Endothelial cell of umbilical vein (primary cell): ENCODE data around the gene SLC7A6. TPM values are rescaled to one million over a fixed set of nuclear protein-coding genes. Genes with fewer than 3 reads are reported as not detected.

Experiments used
- BruUV-seq: library from RNA; stranded (reverse); fragments of 400-500 nt; replicated peaks from 2 replicates; lab custom pipeline; 2021; lab: Mats Ljungman, UMichigan
- CTCF ChIA-PET: fragments of 300-600, 350-600 bp; sonication (Branson Sonifier 250); formaldehyde crosslinking; loops from one replicate; lab custom pipeline; 2021; ENCODE audit warnings: antibody characterized with exemption, inconsistent platforms; lab: Charles Lee
- POLR2A ChIA-PET: fragments of 300-600, 350-600 bp; sonication (Branson Sonifier 250); formaldehyde crosslinking; loops from one replicate; lab custom pipeline; 2021; ENCODE audit warnings: antibody characterized with exemption, inconsistent platforms; lab: Charles Lee
- DNase-seq: peaks from one replicate; pipeline ENCODE4 v3.0.0-alpha.2; 2011; ENCODE audit warnings: low read depth, low spot score
- FAIRE-seq: peaks from 2 replicates; lab custom pipeline; 2011; peaks lifted over from hg19 to GRCh38; lab: Jason Lieb, UNC
- H2AFZ ChIP-seq: 2 replicates; pipeline ENCODE4 v1.6.0; 2012; ENCODE audit warnings: low read depth, low read length, control low read depth, inconsistent platforms
- H3K27ac ChIP-seq: 2 replicates; pipeline ENCODE4 v1.5.1; 2011; ENCODE audit warnings: low read depth, mild to moderate bottlenecking, control low read depth, low read length, moderate library complexity; ENCODE audit not compliant: insufficient read depth
- H3K27me3 ChIP-seq, 2 experiments: 2 replicates each; pipeline versions ENCODE4 v1.6.0 to v1.6.1; 2011; ENCODE audit warnings: low read length in 2 of 2, mixed read lengths in 1 of 2; ENCODE audit not compliant: control insufficient read depth in 2 of 2, insufficient read depth in 2 of 2
- H3K36me3 ChIP-seq, 2 experiments: 2 replicates in 1 of 2; 3 replicates in 1 of 2; pipeline ENCODE4 v1.5.1; 2011; ENCODE audit warnings: low read length in 2 of 2, mild to moderate bottlenecking in 1 of 2, moderate library complexity in 1 of 2; ENCODE audit not compliant: control insufficient read depth in 2 of 2, insufficient read depth in 2 of 2; ENCODE audit errors: extremely low read depth in 1 of 2
- H3K4me1 ChIP-seq: 3 replicates; pipeline ENCODE4 v1.5.1; 2011; ENCODE audit warnings: mild to moderate bottlenecking, low read length; ENCODE audit not compliant: control insufficient read depth, insufficient read depth; ENCODE audit errors: extremely low read depth
- H3K4me2 ChIP-seq: 2 replicates; pipeline ENCODE4 v1.6.1; 2011; ENCODE audit warnings: low read length, control low read depth, mixed read lengths; ENCODE audit not compliant: insufficient read depth
- H3K4me3 ChIP-seq, 3 experiments: fragments of 200-600 bp in 1 of 3; sonication (generic), shearing (Covaris generic) in 1 of 3; replicated peaks in 1 of 3; 2 replicates each; pipeline ENCODE4 v1.5.1; 2011 to 2016; ENCODE audit warnings: control low read depth in 3 of 3, low read length in 3 of 3, mild to moderate bottlenecking in 2 of 3, inconsistent platforms in 1 of 3, low read depth in 1 of 3, moderate library complexity in 1 of 3; ENCODE audit not compliant: insufficient read depth in 1 of 3
- H3K79me2 ChIP-seq: 2 replicates; pipeline ENCODE4 v1.6.0; 2012; ENCODE audit warnings: low read length, inconsistent platforms; ENCODE audit not compliant: control insufficient read depth, insufficient read depth
- H3K9ac ChIP-seq: replicated peaks from 2 replicates; pipeline ENCODE3; 2011; ENCODE audit warnings: low read length, control low read depth; ENCODE audit not compliant: insufficient read depth; ENCODE audit errors: extremely low read depth
- H3K9me1 ChIP-seq: replicated peaks from 3 replicates; pipeline ENCODE4 v1.6.0; 2011; ENCODE audit warnings: mild to moderate bottlenecking, low read length; ENCODE audit not compliant: control insufficient read depth, insufficient read depth; ENCODE audit errors: extremely low read depth
- H3K9me3 ChIP-seq: replicated peaks from 2 replicates; pipeline ENCODE4 v1.5.1; 2012; ENCODE audit warnings: low read length, inconsistent platforms; ENCODE audit not compliant: control insufficient read depth, insufficient read depth
- H4K20me1 ChIP-seq: replicated peaks from 2 replicates; pipeline ENCODE3; 2011; ENCODE audit warnings: mild to moderate bottlenecking, low read length; ENCODE audit not compliant: control insufficient read depth, insufficient read depth; ENCODE audit errors: extremely low read depth
- CTCF ChIP-seq, 2 donors: IDR thresholded peaks; 1 replicate in 1 of 2; 2 replicates in 1 of 2; pipeline ENCODE4 v1.5.1; 2011; ENCODE audit warnings: low read length in 2 of 2, mild to moderate bottlenecking in 2 of 2, moderate library complexity in 2 of 2, control low read depth in 1 of 2, inconsistent platforms in 1 of 2, low read depth in 1 of 2; ENCODE audit not compliant: insufficient read depth in 1 of 2; ENCODE audit errors: extremely low read depth in 1 of 2
- EZH2 ChIP-seq: IDR thresholded peaks from 2 replicates; pipeline ENCODE4 v1.6.1; 2012; ENCODE audit warnings: borderline replicate concordance, low read depth, mild to moderate bottlenecking, moderate library complexity, low read length, inconsistent platforms; ENCODE audit not compliant: severe bottlenecking
- FOS ChIP-seq: IDR thresholded peaks from 2 replicates; pipeline ENCODE4 v1.6.1; 2011; ENCODE audit warnings: mild to moderate bottlenecking, low read length, moderate library complexity, borderline replicate concordance; ENCODE audit not compliant: insufficient read depth
- GATA2 ChIP-seq: IDR thresholded peaks from 2 replicates; pipeline ENCODE4 v1.7.0; 2011; ENCODE audit warnings: low read depth, mild to moderate bottlenecking, moderate library complexity, mixed read lengths, low read length; ENCODE audit not compliant: insufficient read length, insufficient read depth
- JUN ChIP-seq: IDR thresholded peaks from 2 replicates; pipeline ENCODE4 v1.6.1; 2011; ENCODE audit warnings: borderline replicate concordance, low read depth; ENCODE audit not compliant: insufficient read length, insufficient read depth
- MYC ChIP-seq: IDR thresholded peaks from one replicate; pipeline ENCODE4 v1.6.1; 2011; ENCODE audit warnings: mild to moderate bottlenecking, low read depth, low read length
- POLR2A ChIP-seq: IDR thresholded peaks from 2 replicates; pipeline ENCODE4 v1.6.1; 2012; ENCODE audit warnings: low read depth, mild to moderate bottlenecking, control low read depth, low read length
- POLR2AphosphoS5 ChIP-seq: IDR thresholded peaks from 2 replicates; pipeline ENCODE4 v1.6.1; 2012; ENCODE audit warnings: low read depth, mild to moderate bottlenecking, control low read depth, low read length, moderate library complexity; ENCODE audit not compliant: insufficient read depth
- dilution Hi-C: fragments of 300-500 bp; cut with MboI; formaldehyde crosslinking; loops from one replicate; pipeline ENCODE4 v1.15.0; 2019; ENCODE audit warnings: low sequenced_read_pairs; ENCODE audit not compliant: extremely low pct_ligation_motif_present
- intact Hi-C: fragments of 100-400 bp; cut with micrococcal nuclease; formaldehyde crosslinking; loops from one replicate; pipeline ENCODE4 v1.10.0; 2022
- polyA plus RNA-seq, 4 experiments: library from polyadenylated mRNA; depleted of rRNA in 3 of 4; stranded (reverse) in 3 of 4; unstranded in 1 of 4; fragments of >200 nt; gene quantifications; 2 replicates each; pipeline versions ENCODE4 v1.2.1 to v1.2.3, GENCODE V29; 2011 to 2012; ENCODE audit warnings: missing spikeins in 1 of 4
- total RNA-seq: library from RNA; stranded (reverse); gene quantifications from 2 replicates; pipeline ENCODE4 v1.2.3, GENCODE V29; 2021
- TF ChIP-seq, protein P1 (sequence below): IDR thresholded peaks from 2 replicates; pipeline ENCODE4 v1.6.1; 2011; ENCODE audit not compliant: insufficient read depth, insufficient read length

SLC7A6 gene
- total and polyA plus RNA-seq, 2 donors (not counting 3 experiments of a cell fraction or from before 2014, with no cell fraction given), result 68.0 to 86.5 TPM

DNA sequence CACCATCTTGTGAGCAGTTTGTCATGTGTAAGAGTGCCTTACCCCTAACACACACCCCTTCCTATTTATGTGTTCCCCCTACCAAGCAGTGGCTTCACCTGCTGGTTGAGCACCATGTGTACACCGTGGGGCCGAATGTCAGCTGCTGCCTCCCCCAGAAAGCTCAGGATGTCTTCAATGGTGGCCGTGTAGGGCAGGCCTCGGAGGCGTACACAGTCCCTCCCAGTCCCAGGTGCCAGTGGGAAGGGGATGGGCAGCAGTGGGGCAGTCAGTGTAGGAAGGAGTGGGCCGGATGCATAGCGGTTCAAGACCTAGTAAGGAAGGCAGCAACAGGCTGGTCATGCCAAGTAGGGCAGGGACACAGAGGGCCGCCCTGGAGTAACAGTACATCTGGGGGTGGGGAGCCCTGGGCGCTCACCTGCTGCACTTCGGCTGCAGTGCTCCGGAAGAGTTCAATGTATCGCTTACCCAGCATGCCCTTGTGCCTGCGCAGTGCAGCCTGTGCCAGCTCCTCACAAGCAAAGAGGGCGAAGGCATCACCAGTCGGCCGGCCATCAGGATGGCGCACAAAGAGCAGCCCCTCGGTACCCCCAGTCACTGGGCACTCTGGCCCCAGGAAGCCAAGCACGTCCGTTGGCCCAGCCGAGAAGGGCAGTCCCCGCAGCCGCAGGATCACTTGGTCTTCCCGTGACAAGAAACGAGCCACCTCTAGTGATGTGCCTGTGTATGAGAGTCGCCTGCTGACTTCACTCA, 32.8 kb upstream of the SLC7A6 start:
- H2AFZ ChIP-seq, result no peak overlapping the region
- H3K9ac ChIP-seq, result no peak overlapping the region
- H3K9me3 ChIP-seq, result no peaks in the 10 kb centered on the region
- no peaks in the 10 kb centered on the region for H3K79me2 ChIP-seq
- ChIA-PET POLR2A (no interaction called here), CTCF (interaction anchor here (2.0 to 4.7 kb wide), 2 partner anchors 139 to 415 kb away, joined by 13 to 57 read pairs; no protein-coding TSS in a partner anchor)
- peaks cover 6% of the 10 kb centered on the region for H3K4me1 ChIP-seq
- H3K36me3 ChIP-seq, result no peaks in the 10 kb centered on the region
- no peaks in the 10 kb centered on the region for H3K27me3 ChIP-seq
- no peaks in the 10 kb centered on the region for H3K9me1 ChIP-seq
- no peak overlapping the region for H3K27ac ChIP-seq
- H3K4me3 ChIP-seq, result no peak overlapping the region
- FAIRE-seq, result no peak
- intact Hi-C loops, result no loop called here
- no peaks in the 10 kb centered on the region for H4K20me1 ChIP-seq
- dilution Hi-C loops, result no loop called here
- TF ChIP-seq JUN (no peak), CTCF (IDR thresholded peaks at IDR 0.05; ENCODE audit: extremely low read depth in 1 of 2, insufficient read depth in 1 of 2, low read depth in 1 of 2, low read length in 2 of 2) (no peak), MYC (no peak), FOS (no peak), GATA2 (no peak), POLR2AphosphoS5 (no peak), EZH2 (no peak), POLR2A (no peak)
- TF ChIP-seq, protein P1, sequence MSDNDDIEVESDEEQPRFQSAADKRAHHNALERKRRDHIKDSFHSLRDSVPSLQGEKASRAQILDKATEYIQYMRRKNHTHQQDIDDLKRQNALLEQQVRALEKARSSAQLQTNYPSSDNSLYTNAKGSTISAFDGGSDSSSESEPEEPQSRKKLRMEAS, result no peak
- DNase-seq, result no peak
- BruUV-seq, result no TSS peak
- no peak overlapping the region for H3K4me2 ChIP-seq
